ENCODE data around the gene STRBP. TPM values are rescaled to one million over a fixed set of nuclear protein-coding genes. Genes with fewer than 3 reads are reported as not detected.
A peak's percentile ranks its signal among the peaks of the same experiment; 100 is the strongest.
"Not testable (repeated sequence)": the region's sequence is repeated elsewhere in the genome, so short reads cannot be mapped to it uniquely, and the experiment has no call there.

The STRBP gene
- total RNA-seq, 1 donor from 2014 or later, result 7.2 TPM

GRCh38 chr9:123251324-123251723, 17.1 kb downstream of the STRBP start:
- no peak for DNase-seq (ENCODE audit: low read depth in 2 of 2)

GRCh38 chr9:123250504-123250903, 17.9 kb downstream of the STRBP start:
- DNase-seq (ENCODE audit: low read depth in 2 of 2), result no peak

- not testable (repeated sequence) for DNase-seq (ENCODE audit: low read depth in 2 of 2)
Observed at GRCh38 chr9:123249162-123249561, 19.2 kb downstream of the STRBP start.

GRCh38 chr9:123248630-123249029, 19.8 kb downstream of the STRBP start:
- no peak for DNase-seq (ENCODE audit: low read depth in 2 of 2)

GRCh38 chr9:123246534-123246933, 21.9 kb downstream of the STRBP start:
- DNase-seq (ENCODE audit: low read depth in 2 of 2), result peak; percentile 40 to 46

GRCh38 chr9:123239726-123240125, 28.7 kb downstream of the STRBP start:
- no peak for DNase-seq (ENCODE audit: low read depth in 2 of 2)

- DNase-seq (ENCODE audit: low read depth in 2 of 2), result no peak
Observed at GRCh38 chr9:123238365-123238764, 30.0 kb downstream of the STRBP start.

GRCh38 chr9:123237220-123237619, 31.2 kb downstream of the STRBP start:
- no peak for DNase-seq (ENCODE audit: low read depth in 2 of 2)

GRCh38 chr9:123235448-123235847, 32.9 kb downstream of the STRBP start:
- no peak for DNase-seq (ENCODE audit: low read depth in 2 of 2)

GRCh38 chr9:123234853-123235252, 33.5 kb downstream of the STRBP start:
- DNase-seq (ENCODE audit: low read depth in 2 of 2), result no peak

GRCh38 chr9:123232332-123232731, 36.1 kb downstream of the STRBP start:
- no peak for DNase-seq (ENCODE audit: low read depth in 2 of 2)

- DNase-seq (ENCODE audit: low read depth in 2 of 2), result no peak
Observed at GRCh38 chr9:123231421-123231820, 37.0 kb downstream of the STRBP start.

GRCh38 chr9:123228967-123229366, 39.4 kb downstream of the STRBP start:
- no peak for DNase-seq (ENCODE audit: low read depth in 2 of 2)

- no peak for DNase-seq (ENCODE audit: low read depth in 2 of 2)
Observed at GRCh38 chr9:123225995-123226394, 42.4 kb downstream of the STRBP start.

GRCh38 chr9:123225374-123225813, 43.0 kb downstream of the STRBP start:
- DNase-seq (ENCODE audit: low read depth in 2 of 2), result peak; percentile 69 to 88

- DNase-seq (ENCODE audit: low read depth in 2 of 2), result no peak
Observed at GRCh38 chr9:123220127-123220526, 48.3 kb downstream of the STRBP start.

GRCh38 chr9:123218831-123219230, 49.6 kb downstream of the STRBP start:
- DNase-seq (ENCODE audit: low read depth in 2 of 2), result no peak

GRCh38 chr9:123217128-123217654, 51.2 kb downstream of the STRBP start:
- DNase-seq (ENCODE audit: low read depth in 2 of 2), result peak in 1 of 2 donors; percentile 39

- no peak for DNase-seq (ENCODE audit: low read depth in 2 of 2)
Observed at GRCh38 chr9:123216251-123216797, 52.1 kb downstream of the STRBP start.

- DNase-seq (ENCODE audit: low read depth in 2 of 2), result no peak
Observed at GRCh38 chr9:123211081-123211480, 57.3 kb downstream of the STRBP start.

- no peak for DNase-seq (ENCODE audit: low read depth in 2 of 2)
Observed at GRCh38 chr9:123208626-123209174, 59.7 kb downstream of the STRBP start.

- no peak for DNase-seq (ENCODE audit: low read depth in 2 of 2)
Observed at GRCh38 chr9:123206065-123206464, 62.3 kb downstream of the STRBP start.

- no peak for DNase-seq (ENCODE audit: low read depth in 2 of 2)
Observed at GRCh38 chr9:123201083-123201482, 67.3 kb downstream of the STRBP start.

Data from dermis microvascular lymphatic vessel endothelial cell (primary cell).